ENCODE results near the gene FDCSP.
"Not testable (repeated sequence)": the region's sequence is repeated elsewhere in the genome, so short reads cannot be mapped to it uniquely, and the experiment has no call there.

Gene FDCSP

DNA sequence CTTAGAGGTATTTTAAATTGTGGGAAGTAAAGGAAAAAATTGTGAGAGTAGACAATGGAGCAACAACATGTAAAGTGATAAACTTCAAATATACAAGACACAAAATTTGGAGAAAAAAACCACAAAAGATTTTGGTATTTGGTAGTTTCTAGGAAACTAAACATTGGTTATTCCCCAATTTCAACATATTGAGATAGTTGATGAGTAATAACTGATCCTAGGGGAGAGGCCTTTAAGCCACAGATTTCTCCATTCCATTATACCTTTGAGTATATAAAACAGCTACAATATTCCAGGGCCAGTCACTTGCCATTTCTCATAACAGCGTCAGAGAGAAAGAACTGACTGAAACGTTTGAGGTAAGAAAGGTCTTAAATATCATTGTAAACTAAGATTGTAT, at the start of gene FDCSP:
TSS of gene FDCSP (plus strand) at position 301 of the 400 bp plus-strand sequence. CDS start 5,071 bp downstream, outside the sequence.
- no peak for DNase-seq (ENCODE audit: low read depth, low spot score)

DNA sequence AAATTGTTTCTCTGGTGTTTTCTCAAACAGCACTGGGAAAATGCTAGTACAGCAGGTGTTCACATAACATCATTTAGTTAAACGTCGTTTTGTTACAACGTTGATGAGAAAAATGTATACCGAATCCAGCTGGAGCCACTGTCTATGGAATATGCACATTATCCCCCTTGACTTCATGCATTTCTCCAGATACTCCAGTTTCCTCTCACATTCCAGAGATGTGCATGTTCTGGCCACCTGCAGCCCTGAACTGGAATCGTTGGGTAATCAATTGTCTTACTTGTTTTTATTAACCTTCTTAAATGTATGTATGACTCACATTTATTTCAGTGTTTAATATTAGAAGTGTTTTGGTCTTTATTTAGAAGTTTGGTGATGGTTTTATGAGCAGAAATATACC, 48.8 kb upstream of the FDCSP start:
- DNase-seq (ENCODE audit: low read depth, low spot score): no peak

DNA sequence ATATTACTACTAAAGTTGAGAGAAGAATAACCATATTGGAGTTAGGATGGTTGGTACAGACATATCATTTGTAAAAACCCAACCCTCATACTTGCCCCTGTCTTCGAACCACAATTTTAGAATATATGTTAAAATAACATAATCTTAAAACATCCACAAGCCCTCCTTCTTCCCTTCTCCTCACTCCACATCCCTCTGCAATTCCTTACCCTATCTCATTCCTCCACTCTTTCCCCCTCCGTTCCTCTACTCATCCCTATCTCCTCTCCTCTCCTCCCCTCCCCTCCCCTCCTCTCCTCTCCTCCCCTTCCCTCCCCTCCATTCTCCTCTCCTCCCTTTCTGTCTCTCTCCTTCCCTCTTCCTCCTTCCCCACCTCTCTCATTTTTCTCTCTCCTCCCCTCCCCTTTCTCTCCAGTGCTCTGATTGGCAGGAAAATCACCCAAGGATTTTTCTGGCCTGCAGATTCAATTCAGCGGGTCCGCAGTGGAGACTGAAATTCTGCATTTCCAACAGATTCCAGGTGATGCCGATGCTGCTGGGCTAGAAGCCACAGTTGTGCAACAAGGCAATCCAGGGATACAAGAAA, 47.8 kb upstream of the FDCSP start:
- DNase-seq (ENCODE audit: low read depth, low spot score): no peak

DNA sequence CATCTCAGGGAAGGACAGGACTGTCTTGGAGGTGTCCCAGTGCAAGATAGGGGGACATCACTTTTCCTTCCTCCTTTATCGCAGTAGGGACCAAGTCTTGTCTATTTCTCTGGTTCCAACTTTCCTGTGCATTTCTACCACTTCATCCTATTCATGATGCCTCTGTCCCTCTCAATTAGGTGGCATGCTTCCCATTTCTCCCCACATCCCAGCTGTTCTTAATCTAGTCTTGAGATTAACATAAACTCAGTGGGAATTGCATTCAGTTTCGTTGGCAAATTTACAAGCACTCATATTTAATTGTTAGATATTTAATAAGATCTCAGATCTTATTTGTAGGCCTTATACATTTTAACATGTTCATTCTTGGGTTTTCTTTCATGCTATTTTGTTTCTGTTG, 46.1 kb upstream of the FDCSP start:
- no peak for DNase-seq (ENCODE audit: low read depth, low spot score)

DNA sequence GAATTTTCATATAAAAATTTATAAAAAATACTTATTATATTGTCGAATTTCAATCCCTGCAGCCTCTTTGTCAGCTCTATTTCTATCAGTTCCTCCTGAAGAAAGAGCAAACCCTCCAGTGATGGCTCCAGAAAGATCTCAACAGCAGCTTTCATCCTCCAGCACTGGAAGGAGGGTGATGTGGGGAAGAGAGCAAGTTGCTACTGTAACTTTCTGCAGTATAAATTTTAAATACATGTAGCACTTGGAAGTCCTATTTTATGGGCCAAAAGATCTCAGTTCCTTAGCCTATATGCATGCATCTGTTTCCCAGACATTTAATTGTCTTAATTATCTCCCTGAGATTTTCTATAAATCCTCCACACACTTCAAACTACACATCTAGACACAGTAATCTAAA, 44.1 kb upstream of the FDCSP start:
- no peak for DNase-seq (ENCODE audit: low read depth, low spot score)

DNA sequence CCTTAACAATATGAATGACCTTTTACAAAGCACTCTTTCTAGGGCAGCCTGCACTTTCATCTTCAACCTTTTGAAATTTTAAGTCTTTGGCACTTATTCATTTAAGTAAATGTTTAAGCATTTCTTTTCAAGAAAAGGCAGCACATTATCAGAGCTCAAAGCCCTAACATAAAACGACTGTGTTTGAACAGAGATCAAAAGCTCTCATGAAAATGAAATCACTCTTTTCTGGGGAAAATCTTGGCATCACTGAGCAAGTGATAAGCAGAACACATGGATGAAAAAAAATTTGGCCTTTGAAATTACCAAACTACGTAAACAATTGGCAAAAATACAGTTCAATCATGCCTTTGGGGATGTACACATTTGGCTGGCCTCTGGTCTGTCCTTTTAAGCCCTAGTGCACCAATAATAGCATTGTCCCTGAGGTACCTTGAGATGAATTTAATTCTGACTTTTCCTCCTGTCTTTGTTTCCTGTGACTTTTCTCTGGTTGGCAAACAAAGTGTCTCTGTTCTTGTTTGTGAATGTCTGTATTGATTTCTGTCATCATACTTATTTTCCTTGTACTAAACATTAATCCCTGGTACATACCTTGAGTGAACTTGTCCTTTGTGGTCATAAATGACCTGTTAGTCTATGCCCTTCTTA, 43.3 kb upstream of the FDCSP start:
- DNase-seq (ENCODE audit: low read depth, low spot score): no peak

DNA sequence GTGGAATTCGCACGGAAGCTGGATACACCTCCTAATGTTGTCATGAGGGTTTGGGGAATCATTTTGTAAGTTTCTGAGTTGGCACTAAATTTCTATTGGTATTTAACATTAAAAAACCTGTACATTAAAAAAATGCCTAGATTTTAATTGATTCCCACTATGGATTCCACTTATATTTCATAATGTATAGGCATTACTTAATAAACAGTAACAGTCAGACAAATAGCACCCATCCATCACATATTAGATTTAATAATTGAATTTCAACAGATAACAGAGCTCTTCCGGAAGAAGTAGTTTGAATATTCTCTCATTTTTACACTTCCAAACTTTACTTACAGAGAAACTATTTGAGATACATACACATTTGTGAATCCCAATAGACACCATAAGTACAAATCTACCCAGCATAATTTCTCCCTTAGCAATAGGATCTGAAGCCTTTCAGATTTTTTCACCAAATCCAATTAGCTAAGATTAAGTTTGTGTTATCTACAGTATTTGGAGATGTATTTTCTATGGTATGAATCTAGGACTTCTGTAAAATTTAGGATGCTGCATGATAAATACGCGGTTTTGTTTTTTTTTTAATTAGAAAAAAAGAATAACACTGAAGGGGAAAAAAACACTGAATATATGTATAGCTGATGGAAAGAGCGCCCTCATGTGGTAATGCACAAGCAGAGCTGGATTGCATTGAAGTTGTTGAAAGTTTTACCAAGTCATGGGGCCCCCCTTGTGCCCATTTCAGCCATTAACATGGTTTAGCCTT, 42.6 kb upstream of the FDCSP start:
- peak; percentile 7 for DNase-seq (ENCODE audit: low read depth, low spot score)

DNA sequence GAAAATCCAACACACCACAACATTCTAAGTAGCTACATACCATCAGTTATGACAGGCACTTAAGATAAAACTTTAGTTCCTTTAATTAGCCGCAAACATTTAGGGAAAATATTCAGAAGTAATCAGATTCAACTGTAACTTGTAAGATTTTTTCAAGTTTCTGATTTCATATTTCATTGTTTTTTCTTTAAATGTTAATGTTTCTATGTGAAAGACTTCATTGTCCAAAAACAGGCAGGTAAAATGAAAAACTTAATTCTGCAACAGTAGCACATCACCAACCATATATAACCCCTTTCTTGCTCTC, 42.0 kb upstream of the FDCSP start:
- DNase-seq (ENCODE audit: low read depth, low spot score): no peak

DNA sequence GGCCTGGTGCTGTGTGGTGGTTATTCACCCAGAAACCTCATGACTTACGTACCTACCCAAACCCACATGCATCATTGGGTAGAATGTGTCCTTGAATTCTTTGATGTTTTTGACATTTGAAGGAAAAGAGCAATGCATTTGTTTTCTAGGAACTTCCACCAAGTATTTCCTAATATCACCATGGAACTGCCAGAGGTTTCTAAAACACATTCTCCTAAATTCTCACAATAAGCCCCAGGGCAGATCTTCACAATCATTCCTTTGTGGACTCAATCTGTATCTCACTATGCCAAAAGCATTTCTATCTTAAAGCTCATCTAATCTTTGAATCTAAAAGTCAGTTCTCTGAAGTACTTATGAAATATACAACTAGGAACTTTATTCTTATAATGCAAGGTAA, 38.7 kb upstream of the FDCSP start:
- no peak for DNase-seq (ENCODE audit: low read depth, low spot score)

DNA sequence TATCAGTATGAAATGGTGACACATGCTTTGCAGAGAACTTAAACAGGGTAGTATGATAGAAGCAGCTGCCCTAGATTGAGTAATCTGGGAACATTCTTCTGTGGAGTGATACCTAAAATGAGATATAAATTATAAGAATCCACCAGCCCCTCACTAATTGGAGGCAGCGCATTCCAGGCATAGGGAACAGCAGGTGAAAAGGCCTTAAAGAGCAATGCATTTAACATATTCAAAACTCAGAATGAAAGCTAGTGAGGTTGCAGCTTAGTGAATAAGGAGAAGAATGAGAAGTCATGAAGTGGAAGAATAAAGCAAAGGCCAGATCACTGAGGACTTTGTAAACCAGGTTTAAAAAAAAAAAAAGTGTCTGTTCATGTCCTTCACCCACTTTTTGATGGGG, 35.3 kb upstream of the FDCSP start:
- no peak for DNase-seq (ENCODE audit: low read depth, low spot score)

DNA sequence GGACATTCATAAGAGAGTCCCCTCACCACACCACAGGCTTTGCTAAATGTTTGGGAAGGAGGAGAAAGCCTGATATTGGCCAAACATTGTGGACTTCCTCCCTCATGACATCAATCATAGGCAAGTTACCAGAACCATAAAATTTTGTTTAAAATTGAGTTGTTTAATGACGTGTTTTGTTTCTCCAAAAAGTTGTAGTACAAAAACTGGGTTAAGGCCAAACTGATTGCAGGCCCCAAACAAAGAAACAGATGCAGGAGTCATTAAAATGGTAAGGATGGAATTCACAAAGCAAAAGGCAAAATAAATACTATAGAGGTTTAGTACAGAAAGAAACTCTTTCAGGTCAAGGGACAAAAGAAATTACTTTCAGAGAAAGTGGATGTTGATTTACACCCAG, 34.3 kb upstream of the FDCSP start:
- DNase-seq (ENCODE audit: low read depth, low spot score): no peak

DNA sequence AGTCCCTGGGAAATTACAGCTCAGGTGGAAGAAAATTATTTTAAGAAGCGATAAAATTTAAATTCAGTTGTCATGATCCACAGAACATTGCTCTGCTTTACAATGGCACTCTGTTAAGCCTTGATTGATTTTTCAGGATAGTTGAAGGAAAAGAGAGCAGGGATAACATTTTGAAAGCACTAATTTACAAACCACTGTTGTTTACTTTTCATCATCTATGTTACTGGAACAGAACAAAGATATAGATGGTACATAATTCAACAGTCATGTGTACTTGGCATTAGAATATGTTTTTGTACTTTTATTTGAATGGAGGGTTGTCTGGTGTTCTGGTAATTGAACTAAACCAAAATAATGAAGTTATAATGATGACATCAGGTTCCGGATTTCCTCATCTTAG, 33.0 kb upstream of the FDCSP start:
- no peak for DNase-seq (ENCODE audit: low read depth, low spot score)

DNA sequence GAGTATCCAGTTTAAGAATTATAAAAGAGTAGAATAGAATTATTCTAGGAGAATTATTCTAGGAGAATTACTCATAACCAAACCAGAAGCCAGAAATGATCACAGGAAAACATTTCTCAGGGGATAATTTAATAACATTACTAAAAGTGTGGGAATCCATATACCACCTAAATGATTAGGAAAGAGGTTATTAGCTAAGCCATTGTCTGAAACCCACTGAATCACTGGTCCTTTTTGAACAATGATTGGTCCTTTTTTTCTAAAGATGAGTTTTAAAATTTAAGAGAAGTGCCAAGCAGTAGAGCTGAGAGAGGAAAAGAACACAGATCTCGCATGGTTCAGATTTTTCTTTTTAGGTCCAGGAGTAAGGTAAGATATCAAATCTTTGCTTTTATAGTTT, 30.5 kb upstream of the FDCSP start, which contains the start of gene ODAM:
TSS of gene ODAM (plus strand) at position 301 of the 400 bp plus-strand sequence. CDS start 819 bp downstream, outside the sequence.
- no peak for DNase-seq (ENCODE audit: low read depth, low spot score)

DNA sequence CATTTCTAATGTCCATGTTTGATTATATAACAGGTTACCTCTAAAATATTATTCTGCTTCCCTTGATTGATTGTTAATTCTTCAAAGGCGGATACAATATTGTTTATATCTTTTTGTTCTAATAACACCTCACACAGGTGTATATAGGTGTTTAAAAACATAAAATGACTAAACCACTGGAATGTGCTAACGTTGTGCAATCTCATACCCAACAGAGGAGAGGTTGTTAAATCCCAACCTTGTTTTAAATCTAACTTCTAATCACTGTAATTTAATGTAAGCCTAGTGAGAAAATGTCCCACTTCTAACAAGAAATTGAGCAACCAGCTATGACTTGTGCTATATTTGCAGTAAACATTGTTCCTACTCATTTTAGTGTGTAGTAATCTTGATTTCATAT, 29.1 kb upstream of the FDCSP start:
- no peak for DNase-seq (ENCODE audit: low read depth, low spot score)

DNA sequence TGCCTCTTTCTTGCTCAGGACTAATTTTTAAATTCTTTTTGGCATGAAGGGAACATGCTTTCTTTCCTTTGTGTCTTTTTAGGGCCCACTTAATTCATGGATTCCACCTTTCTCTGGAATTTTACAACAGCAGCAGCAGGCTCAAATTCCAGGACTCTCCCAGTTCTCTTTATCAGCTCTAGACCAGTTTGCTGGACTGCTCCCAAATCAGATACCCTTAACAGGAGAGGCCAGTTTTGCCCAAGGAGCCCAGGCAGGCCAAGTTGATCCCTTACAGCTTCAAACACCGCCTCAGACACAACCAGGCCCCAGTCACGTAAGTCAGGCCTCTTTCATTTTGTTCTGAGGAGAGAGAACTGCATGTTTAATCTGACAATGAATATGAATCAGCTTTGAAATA, 28.1 kb upstream of the FDCSP start:
- no peak for DNase-seq (ENCODE audit: low read depth, low spot score)

DNA sequence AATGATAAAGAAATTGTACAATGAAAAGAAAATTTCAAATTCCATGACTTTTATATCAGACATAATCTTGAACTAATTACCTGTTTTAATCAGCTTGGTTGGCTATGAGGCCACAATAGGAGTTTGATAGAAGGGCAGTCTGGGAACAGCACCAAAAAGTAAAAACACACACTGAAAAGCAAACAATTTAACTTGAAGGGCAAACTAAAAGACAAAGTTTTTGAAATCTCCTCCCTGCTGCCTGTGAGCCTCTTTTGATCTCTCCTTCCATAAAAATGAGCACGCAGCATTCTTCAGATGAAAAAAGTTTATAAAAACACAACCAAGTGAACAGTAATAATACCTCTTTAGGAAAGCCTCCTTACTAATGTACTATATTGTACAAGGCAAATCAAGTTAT, 22.3 kb upstream of the FDCSP start:
- DNase-seq (ENCODE audit: low read depth, low spot score): no peak

DNA sequence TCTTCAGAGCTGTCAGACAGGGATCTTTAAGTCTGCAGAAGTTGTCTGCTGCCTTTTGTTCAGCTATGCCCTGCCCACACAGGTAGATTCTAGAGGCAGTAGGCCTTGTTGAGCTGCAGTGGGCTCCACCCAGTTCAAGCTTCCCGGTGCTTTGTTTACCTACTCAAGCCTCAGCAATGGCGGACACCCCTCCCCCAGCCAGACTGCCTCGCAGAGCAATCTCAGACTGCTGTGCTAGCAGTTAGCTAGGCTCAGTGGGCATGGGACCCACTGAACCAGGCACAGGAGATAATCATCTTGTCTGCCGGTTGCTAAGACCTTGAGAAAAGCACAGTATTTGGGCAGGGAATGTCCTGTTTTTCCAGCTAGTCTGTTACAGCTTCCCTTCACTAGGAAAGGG, 13.2 kb upstream of the FDCSP start:
- DNase-seq (ENCODE audit: low read depth, low spot score): not testable (repeated sequence)

DNA sequence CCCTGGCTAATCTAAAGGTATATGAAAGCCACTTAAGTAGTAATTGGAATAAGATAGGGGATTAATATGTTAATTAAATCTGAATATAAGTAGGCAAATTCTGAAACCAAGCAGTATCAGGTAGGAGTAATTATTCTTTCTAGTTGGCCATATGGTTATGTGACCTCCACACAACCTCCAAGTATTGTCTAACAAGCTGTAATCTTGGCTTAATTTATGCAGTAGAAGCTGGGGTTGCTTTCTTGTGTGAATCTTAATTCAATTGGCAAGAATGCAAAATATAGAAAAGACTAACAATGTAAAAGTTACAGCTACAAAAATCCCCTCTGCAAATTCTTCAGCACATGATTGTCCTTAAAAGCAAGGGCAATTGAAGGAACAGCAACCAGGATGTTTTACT, 9.8 kb upstream of the FDCSP start:
- not testable (repeated sequence) for DNase-seq (ENCODE audit: low read depth, low spot score)

DNA sequence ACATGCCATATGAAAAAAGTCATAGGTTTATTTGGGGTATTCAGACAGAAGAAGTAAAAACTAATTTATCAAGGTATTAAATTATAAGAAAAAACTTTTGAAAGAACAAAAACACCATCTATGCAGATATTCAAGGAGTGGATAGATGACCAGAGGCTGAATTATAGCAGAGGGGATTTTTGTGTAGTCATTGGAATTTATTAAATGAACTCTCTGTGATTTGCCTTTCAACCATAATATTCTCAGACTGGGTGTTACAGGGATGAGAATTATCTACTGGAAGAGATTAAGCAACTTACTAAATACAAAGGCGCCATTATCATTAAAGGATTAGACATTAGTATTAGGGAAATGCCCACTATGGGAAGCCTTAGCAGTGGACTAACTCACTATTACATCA, 9.4 kb upstream of the FDCSP start:
- not testable (repeated sequence) for DNase-seq (ENCODE audit: low read depth, low spot score)

DNA sequence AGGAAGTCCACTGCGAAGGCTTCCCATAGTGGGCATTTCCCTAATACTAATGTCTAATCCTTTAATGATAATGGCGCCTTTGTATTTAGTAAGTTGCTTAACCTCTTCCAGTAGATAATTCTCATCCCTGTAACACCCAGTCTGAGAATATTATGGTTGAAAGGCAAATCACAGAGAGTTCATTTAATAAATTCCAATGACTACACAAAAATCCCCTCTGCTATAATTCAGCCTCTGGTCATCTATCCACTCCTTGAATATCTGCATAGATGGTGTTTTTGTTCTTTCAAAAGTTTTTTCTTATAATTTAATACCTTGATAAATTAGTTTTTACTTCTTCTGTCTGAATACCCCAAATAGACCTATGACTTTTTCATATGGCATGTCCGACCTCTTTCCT, 4.5 kb upstream of the FDCSP start:
- not testable (repeated sequence) for DNase-seq (ENCODE audit: low read depth, low spot score)

DNA sequence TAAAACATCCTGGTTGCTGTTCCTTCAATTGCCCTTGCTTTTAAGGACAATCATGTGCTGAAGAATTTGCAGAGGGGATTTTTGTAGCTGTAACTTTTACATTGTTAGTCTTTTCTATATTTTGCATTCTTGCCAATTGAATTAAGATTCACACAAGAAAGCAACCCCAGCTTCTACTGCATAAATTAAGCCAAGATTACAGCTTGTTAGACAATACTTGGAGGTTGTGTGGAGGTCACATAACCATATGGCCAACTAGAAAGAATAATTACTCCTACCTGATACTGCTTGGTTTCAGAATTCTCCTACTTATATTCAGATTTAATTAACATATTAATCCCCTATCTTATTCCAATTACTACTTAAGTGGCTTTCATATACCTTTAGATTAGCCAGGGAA, 4.1 kb upstream of the FDCSP start:
- DNase-seq (ENCODE audit: low read depth, low spot score): not testable (repeated sequence)

DNA sequence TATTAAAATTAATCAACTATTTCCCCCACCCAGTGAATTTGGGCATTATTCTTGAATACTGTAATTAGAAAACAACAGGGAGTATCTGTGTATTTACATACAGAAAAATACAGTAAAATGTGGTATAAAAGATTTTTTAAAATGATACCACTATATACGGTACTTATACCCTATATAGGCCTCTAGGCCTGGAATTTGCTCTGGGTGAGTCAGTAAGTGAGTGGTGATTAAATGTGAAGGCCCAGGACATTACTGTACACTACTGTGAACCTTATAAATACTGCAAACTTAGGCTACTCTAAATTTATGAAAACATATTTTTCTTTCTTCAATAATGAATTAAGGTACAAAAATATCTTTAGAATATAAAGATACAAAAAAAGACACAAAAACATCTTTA, 10.2 kb downstream of the FDCSP start:
- DNase-seq (ENCODE audit: low read depth, low spot score): no peak
